ENCODE data around the gene DEFB116. TPM values are rescaled to one million over a fixed set of nuclear protein-coding genes. Genes with fewer than 3 reads are reported as not detected.

DEFB116 gene, protein sequence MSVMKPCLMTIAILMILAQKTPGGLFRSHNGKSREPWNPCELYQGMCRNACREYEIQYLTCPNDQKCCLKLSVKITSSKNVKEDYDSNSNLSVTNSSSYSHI
- not detected in 2 replicates for total RNA-seq

DNA sequence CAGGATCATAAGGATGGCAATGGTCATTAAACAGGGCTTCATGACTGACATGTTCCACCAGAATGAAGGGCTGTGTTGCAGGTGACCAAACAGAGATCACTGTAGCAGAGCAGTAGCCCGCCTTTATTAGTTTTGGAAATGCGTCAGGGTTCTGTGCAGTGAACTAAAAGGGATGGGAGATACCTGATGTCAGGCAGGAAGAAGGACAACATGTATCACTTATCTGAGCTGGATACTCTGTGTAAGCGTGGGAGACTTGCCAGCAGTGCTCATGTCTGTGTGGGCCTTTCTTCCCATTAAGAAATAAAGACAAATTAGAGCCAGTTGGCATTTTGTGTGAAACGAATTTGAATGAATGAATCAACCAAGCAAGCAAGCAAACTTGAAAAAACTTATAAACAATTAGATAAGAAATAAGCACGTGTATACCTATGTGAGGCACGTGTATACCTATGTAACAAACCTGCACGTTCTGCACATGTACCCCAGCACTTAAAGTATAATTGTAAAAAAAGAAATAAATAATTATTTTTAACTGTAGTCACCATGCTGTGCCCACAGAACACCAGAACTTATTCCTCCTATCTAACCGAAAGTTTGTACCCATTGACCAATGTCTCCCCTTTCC lies at the start of gene DEFB116:
Gene DEFB116, minus strand, starts transcription at position 51 of the 628 bp plus-strand sequence. Its CDS starts 0 bp downstream, at position 51.

DNA sequence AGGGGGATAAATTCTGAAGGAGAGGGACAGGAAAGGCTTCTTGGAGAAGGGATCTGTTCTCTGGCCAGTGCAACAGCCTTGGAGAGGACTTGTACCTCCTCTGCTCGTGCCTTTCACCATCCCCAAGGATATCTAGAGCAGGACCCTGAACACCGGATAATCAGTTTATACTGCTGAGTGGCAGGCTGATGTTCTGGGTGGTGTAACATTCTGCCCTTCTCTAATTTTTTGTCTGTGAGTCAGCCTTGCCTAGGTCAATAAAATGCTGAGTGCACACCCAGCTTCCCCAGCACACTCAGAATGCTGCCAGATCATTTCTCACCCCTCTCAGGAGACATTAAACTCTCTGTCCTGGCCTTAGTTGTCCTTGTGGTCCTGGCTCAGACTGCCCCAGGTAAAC lies 51.0 kb downstream of the DEFB116 start, which contains the start of gene DEFB115:
Gene DEFB115, plus strand, starts transcription at position 301 of the 400 bp plus-strand sequence. Its CDS starts 0 bp downstream, at position 301.

Other genes with a start within 250 kb of the DEFB116 start
- not detected in 2 replicates for gene DEFB115, start 50.9 kb downstream of the DEFB116 start, total RNA-seq
- not detected in 2 replicates for gene DEFB118, start 60.0 kb upstream of the DEFB116 start, total RNA-seq
- gene DEFB119, start 82.0 kb upstream of the DEFB116 start, total RNA-seq = not detected in 2 replicates
- not detected in 2 replicates for gene DEFB121, start 97.6 kb upstream of the DEFB116 start, total RNA-seq
- gene DEFB123, start 132.0 kb upstream of the DEFB116 start, total RNA-seq = not detected in 2 replicates
- gene DEFB124, start 166.5 kb upstream of the DEFB116 start, total RNA-seq = not detected in 2 replicates
- 0.11 TPM in 1 of 2 replicates, not detected in the other for gene REM1, start 166.7 kb upstream of the DEFB116 start, total RNA-seq
- gene HM13, start 205.9 kb upstream of the DEFB116 start, total RNA-seq = 34.7 and 39.0 TPM in 2 replicates